SIG-M5 treated with dmso at 0.1 percent for 504 hours (cell line): Measurements from ENCODE around the gene KCNQ1.
A peak's percentile ranks its signal among the peaks of the same experiment; 100 is the strongest.

Source experiments
- DNase-seq: peaks from one replicate; lab custom pipeline; 2025; ENCODE audit not compliant: unreplicated experiment; lab: John Stamatoyannopoulos, UW

Gene KCNQ1

DNA sequence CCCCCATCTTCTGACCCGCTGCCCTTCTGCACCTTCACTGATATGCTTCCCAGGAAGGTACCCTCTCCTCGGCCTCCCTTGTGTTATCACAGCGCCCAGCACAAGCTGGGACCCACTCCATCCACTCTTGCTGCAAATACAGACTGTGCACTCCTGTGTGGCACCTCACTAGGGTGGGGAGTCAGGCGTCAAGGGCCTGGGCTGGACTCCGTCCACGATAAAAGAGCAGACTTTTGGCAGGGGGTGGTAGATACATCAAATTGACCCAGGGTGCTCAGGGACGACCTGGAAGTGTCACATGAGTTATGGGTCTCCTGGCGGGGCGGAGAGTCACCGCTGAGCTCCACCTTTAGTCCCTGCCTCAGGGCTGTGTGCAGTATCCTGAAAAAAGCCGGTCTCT lies 1.4 kb upstream of the KCNQ1 start:
- DNase-seq = no peak

DNA sequence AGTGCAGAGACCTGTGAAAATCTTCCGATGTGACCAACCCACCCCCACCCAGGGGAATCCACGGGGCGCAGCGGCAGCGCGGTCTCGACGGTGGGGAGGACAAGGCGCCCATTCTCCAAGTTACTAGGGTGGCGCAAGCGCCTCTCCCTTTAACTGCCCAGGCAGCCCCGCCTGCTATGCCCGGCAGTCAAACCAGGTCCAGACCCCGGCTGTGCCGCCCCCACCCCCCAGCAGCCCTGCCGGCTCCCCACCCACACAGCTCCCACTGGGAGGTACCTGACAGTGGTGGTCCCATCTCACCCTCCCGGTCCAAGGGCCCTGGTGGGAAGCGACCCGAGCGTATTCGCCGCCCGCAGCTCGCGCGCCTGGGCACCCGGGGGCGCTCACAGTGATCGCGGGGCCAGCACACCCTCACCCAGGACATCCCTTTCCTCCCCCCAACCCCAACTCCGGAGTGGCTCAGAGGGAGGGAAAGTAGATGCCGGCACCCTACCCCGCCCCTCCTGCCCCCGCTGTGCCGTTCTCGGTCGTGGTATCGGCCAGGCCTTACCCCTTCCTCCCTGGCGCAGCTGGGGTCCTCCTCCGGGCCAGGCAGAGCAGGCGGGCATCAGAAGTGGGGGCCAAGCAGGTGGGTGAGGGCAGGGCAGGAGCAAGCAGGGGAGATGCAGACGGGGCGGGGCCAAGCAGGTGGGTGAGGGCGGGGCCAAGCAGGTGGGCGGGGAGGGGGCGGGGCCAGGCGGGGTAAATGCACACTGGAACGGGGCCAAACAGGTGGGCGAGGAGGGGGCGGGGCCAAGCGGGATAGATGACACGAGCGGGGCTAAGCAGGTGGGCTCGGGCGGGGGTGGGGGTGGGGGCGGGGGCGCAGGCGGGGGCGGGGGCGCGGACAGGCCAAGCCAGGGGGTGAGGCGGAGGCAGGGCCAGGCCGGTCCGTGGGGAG lies 657 bp upstream of the KCNQ1 start, which contains the start of gene TRPM5:
Gene TRPM5 (minus strand): TSS at position 634 of the 940 bp plus-strand sequence. CDS start 21,478 bp downstream, outside the sequence.
- DNase-seq = no peak

DNA sequence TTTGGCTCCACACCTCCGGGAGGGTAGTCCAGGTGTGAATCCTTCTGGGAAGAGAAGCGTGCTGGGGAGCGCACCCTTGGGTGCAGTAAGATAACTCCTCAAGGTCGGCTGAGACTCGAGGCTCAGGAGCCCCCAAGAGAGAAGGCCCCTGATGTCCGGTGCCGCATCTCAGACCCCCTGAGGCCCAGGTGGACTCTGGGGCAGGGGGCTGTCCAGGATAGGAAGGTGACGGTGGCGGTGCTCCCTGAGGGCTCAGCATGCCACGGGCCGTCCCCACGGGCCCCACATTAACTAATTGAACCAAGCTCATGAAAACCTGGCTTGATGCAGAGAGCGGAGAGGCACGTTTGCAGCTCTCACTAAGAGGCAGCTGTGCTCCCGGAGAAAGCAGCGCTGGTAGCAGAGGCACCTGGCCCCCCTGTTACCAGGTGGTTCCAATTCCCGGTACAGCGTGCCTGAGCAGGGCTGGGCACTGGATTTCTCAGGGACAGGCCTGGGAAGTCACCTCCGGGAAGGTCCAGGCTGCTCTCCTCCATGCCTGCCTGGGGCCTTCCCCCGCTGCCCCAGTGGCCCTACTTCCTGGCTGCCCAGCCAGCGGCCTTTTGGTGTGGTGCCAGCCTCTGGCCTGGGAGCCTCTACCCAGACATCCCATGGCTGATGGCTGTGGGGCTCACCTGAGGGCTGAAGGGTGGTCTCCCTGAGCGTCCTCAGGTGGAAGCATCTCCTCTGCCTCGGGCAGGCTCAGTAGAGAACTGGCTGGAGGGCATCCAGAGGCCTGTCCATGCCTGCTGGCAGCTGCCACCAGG lies 1.1 kb downstream of the KCNQ1 start:
- DNase-seq = no peak

DNA sequence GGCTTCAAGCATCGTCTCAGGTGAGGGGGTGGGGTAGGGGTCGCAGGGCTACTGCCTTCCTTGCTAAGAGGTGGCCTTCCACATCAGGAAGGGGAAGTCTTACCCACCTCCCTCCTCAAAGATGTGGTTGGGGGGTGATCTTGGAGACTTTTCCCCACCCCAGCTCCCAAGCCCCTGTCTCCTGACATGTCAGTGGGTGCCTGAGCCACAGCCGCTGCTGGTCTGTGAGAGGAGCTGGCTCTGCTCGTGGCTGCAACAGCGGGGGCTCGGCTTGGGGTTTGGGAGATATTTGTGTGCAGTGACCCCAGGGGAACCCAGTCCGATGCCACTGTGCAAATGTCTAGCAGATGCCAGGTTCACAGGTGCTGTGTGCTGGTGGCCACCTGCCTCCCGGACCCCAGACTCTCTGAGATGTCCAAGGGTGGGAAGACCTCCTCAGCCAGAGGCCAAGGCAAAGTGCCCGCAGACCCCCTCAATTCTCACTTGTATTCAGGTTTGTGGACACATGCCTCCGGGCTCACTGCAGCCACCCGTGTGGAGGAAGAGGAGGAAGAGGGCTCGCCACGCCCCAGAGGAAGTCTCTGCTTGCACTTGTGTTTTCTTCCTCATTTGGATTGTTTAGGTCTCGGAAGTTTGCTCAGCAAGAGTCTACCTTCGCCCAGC lies 1.9 kb downstream of the KCNQ1 start:
- DNase-seq = peak; percentile 20

DNA sequence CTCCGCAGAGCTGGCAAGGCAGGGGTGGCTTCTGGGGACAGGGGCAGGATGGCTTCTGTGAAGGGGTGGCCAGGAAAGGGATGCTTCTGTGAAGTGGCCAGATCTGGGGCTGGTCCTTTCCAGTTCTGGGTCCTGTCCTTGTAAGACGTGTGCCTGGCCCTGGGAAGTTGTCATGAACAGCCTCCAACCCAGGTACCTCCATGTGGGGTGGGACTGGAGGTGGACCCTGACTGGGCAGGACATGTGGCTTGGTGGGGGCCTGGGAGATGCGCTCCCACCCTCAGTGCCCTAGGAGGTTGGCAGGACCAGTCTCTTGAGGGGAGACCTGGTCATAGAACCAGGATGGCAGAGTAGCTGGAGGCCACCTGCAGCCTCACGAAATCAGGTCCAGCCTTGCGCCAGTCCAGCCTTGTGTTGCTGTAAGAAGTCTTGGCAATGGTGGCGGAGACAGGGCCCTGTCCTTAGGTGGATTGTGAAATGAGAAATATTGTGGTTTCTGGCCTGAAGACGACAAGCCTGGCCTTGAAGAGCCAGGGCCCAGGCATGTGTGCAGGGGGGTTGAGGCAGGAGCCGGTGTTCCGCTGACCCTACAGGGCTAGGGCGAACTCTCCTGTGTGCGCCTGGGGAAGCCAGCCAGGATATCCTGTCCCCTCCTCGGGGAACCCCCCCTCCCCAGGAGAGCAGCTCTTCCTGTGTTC lies 2.6 kb downstream of the KCNQ1 start:
- DNase-seq = no peak

DNA sequence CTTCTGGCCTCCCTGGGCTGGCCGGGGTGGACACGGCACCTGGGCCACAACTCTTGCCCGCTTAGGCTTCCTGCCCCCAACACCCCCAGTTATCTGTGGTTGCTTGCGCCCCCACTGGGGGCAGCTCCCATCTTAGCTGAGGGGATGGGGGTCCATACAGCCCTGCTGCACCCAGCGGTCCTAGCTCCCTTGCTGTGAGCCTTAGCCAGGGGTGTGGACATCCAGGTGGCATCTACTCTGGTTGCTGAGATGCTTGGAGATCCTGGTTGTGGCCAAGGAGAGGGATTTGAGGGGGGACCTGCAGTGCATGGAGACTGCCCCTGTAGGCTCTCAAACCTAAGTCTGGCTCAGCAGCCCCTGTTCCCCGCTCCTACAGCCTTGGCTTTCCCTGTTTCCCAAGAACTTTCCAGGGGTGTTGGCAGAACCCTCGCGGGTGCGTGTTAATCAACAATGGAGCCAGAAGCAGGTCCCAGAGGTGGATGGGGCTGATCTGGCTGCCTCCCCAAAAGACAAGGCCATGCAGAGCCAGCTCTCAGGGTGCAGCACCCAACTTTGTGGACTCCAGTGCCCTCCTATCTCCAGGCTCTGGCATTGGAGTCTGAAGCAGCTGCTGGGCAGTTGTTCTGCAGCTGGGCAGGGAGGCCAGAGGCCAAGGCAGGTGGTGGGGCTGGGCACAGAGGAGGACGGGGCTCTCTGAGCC lies 3.3 kb downstream of the KCNQ1 start:
- DNase-seq = no peak

DNA sequence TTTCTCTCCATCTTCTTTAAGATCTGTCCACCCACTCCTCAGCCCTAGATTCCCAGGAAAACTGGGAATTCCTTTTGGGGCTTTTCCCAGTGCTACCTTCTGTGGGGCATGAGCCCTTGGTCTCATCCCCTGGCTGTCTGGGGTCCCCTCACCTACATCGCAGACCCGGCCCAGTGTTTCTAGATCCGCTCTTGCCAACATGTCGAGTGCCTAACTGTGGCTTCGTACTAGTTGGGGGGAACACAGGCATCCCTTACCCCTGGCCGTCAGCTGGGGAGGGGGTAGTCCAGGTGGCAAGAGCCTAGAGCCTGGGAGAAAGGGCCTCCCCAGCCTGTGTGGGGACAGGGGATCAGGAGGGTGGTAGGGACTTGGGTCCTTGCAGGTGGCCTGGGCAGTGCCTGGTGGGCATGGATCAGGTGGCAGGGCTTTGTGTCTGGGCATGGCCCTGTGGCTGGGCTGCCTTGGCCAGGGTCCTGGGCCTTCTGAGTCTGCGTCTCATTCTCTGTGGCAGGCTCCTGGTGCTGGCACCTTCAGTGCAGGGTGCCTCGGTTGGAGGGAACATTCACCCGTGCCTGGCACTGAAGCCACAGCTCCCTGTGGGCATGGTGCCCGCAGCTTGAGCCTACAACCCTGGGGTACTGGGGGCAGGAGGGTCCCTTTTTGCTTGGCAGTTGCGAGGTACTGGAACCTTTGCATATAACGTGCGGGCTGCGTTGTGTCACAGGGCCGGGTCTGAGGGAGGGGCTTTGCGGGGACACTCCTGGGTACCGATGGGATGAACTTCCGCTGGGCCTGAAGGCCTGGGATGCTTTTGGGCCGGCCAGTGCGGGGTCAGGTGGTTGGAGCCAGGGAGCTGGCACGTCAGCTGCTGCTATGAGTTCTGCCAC lies 4.1 kb downstream of the KCNQ1 start:
- DNase-seq = no peak

DNA sequence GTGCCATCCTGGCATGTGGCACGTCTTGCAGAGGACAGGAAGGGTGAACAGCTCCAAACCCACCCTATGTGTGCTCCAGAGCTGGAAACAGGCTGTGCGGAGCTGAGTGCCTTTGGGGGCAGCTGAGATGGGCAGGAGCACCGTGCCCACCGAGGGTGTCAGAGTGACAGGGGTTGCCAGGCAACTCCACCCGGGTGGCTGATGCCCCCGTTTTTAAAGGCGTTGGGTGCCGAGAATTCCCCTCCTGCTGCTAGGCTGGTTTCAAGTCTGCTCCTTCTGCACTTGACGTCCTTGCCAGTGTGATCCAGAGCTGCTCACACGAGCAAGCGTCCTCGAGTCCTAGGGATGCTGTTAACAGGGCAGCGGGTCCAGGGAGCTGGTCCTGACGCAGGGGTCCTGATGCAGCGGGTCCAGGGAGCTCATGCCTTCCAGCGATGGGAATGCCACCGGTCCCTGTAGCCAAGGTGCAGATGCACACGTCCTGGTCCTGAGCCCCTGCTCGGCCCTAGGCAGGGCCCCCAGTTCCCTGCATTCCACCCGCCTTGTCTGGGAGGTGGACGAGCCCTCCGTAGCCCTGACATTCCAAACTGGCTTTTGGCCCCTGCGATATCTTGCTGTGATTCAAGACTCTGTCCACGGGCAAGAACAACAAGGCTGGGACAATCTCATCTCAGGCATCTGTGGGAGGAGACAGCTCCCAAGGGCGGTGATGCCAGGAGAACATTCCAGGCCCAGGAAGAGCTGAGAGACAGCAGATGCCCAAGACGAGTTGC lies 4.9 kb downstream of the KCNQ1 start:
- DNase-seq = no peak

DNA sequence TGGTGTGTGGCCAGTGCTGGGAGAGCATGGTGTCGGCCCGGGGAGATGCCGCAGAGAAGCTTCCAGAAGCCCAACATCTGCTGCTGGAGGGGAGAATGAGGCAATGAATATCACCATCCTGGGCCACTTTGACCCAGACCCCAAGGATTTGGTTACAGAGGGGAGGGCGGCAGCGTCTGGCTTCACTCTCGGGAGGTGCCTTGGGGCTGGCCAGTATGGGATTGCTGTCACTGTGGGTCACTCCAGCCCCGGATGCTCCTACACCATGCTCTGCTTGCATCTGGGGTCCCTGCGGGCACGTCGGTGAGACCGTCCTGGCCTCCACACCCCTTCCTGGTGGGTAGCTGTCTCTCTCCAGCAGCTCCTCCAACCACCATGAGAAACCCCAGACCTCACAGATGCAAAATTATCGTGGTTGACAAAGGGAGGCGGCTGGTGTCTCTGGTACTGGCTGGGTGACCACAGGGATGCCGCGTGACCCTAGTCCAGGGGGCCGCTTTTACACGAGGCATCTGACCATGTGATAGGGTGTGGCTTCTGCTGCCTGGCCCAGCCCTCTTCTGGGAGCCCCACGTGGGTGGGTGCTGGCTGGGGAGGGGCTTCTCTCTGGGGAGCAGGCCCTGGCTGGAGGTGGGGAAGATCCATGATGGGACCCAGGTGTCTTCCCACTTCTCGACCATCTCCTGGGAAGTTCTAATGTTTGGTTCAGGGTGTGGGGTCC lies 5.7 kb downstream of the KCNQ1 start:
- no peak for DNase-seq

DNA sequence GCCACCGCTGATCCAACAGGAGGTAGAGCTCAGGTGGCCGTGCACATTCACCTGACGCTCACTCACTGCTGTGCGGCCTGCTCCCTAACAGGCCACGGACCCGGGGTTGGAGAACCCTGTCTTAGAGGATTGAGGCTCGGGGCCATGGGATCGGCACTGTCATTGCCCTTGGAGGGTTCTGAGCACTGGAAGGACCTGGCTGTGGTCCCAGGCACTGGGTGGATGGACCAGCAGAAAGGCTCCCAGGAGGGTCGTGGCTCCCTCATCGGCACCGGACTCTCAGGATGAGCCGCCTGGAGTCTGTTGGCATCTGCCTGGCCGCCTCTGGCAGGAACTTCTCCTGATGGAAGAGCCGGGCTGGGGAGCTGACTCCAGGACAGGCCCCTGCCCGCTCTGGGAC lies 6.5 kb downstream of the KCNQ1 start:
- DNase-seq = no peak

DNA sequence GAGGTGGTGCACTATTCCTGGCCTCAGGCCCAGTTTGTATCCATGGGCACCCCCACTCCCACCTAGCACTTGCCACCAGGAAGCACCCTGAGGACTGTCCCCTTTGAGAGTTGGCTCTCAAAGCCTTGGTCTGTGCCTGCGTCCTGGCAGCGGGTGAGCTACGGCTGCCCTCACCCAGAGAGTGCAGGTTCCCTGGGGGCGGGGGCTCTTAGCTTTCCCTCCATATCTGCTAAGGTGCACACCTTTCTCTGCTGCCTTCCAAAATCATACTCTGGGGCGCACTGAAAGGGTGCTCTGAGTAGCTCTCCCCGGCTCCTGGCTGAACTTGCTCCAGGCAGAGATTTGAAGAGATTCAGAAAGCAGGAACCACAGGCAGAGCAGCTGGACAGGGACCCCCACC lies 7.1 kb downstream of the KCNQ1 start:
- no peak for DNase-seq

DNA sequence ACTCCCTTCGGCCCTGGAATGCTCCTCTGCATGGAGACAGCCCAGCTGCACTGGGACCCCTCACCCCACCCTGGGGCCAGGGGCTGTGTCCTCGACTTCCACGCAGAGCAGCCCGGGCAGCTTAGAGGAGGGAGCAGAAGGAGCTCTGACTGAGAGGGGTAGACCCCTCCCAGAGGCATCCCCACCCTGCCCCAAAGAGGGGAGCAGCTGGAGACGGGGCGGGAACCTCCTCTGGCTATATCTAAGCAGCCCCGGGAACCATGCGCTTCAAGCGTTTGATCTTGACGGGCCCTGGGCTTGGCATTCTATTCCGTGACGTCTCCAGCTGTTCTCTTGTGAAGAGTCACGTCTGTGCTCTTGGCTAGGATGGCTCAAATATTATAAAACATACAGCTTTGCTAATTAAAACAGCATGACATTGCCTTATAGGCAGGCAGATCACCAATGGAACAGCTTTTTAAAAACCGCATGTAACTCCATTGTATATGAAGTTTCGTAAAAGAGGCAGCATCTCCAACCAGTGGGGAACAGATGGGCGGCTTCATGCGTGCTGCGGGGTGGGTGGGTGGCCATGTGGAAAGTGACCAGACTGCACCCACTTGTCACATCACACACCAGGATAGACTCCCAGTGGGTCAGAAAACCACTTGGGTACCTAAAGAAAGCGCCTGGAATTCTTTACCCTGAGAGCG lies 7.7 kb downstream of the KCNQ1 start:
- DNase-seq = no peak

DNA sequence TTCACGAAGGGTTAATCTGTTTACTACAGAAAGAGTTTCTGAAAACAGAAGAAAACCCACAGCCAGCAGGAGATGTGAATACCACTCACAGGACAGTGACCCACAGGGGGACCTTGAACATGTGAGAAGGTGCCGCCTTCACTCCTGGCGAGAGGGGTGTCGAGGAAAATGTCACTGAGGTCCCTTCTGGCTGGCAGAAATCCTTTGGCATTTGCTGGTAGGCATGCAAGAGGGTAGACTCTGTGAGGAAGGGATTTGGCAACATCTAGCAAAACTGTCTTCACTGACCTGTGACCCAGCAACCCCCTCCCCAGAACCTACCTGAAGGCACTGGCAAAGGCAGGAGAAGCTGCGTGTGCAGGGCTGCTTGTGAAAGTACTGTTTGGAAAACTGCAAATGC lies 8.6 kb downstream of the KCNQ1 start:
- DNase-seq = no peak

DNA sequence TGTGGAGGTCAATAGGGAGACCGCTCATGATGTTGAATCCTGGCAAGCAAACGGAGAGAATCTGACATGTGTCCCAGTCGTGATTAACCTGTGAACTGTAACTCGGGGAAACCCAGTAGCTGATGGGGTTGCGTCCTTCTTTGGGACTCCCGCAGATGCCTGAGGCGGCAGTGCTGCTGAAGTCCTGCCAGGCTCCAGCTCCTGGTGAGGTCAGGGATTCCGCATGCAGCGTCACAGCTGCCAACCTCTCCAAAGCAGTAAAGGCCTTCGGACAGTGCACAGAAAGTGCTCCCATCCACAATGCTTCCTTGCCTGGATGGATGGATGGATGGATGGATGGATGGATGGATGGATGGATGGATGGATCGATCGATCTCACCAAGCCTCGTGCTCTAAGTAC lies 13.5 kb downstream of the KCNQ1 start:
- DNase-seq = no peak

DNA sequence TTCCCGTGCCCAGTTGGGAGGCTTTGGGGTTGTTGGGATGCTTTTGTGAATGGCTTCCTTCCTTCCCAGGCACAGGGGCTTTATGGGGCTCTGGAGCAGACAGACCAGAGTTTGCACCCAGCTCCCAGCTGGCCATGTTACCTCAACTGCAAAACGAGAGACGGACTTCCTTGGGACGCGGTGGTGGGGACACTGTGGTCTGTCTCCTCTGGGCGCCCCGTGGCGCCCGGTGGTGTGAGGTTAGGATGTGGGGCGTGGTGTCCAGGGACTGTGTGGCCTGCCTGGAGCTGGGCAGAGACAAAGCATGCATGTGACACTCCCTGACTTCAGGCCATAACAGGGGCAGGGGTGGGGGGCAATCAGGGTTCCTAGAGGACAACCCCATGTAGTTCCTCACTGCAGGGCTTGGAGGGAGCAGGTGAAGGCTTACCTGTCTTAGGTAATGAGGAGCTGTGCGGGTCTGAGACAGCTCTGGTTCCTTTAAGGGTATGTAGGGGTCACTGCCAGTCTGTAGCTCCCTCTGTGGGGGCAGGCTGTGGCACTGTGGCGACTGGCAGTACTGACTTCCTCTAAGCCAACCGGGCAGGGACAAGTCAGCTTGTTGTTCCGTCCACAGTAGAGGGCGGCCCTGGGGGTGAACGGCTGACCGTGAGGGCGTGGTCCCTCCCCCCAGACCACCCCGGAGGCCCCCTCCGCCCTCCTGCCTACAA lies 14.4 kb downstream of the KCNQ1 start:
- DNase-seq = no peak

DNA sequence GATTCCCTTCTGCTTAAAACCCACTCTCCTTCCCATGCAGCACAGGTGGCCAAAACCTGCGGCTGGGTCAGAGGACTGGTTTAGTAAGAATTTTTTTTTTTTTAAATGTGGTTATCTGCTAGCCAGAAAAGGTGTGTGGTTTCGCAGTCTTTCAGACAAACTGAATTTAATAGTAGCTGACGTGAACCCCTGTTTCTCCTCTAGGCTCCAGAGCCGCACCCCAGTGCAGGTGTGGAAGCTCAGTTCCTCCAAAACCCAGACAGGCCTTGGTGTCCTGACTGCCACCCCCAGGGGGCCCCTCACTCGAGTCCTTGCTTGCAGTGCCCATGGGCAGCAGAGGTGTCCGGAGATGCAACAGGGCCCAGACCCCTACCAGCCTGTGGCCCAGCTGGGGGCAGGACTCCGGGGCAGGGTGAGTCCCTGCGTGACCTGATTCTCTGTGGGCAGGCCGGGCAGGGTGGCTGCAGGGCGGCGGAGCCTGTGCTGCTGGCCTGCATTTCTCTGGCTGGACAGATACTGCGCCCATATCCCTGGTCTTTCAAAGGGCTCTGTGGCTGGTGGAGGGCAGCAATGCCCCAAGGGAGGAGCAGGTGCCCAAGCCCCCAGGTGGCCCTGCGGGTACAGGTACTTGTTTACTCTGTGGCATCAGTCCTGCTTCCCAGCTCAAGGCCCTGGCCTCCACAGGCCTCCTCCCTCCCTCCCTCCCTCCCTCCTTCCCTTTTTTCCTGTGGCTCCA lies 15.2 kb downstream of the KCNQ1 start:
- DNase-seq = no peak
